Measurements from ENCODE around the gene C1QTNF6. TPM values are rescaled to one million over a fixed set of nuclear protein-coding genes. Genes with fewer than 3 reads are reported as not detected.
A peak's percentile ranks its signal among the peaks of the same experiment; 100 is the strongest.

The C1QTNF6 gene
- total RNA-seq, 1 donor from 2014 or later: 7.8 TPM

DNA sequence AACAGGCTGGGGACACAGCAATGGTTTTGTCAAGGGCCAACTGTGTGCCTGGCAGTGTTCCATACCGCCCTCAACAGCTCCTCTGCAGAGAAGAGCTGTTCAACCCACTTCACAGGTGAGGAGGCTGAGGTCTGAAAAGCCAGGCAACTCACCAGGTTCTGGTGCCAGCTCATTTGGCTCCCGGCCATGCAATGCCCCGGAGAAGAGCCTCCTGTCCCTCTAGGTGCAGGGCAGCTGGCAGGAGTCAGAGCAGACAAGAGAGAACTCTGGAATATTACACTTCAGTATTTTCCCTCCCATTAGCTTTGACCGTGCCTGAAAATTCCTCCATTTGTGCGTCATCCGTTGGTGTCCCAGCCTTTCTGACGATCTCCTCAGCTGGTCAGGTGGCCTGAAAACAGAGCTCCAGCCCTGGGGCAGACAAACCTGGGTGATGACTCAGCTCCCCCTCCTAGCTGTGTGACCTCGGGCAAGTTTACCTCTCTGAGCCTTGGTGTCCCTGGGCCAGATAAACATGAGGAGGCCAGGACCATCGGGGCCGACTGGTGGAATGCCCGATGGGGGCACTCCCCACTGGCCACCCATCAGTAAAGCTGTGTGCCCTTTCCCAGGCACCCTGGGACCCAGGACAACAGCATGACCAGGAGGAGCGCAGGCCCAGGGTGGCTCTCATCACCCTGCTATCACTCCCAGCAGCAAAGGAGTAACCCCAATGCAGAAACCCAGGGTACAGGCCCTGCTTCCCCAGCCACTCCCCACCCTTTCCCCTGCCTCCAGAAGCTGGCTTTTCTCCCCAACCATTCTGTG, 9.6 kb upstream of the C1QTNF6 start:
- intact Hi-C loops (cut with DNase I): loop anchor here (2.0 to 5.0 kb wide), 2 partner anchors 29 to 410 kb away; no protein-coding TSS in a partner anchor
- ATAC-seq (peak; percentile 44), DNase-seq (ENCODE audit: low spot score) (peak; percentile 79)

DNA sequence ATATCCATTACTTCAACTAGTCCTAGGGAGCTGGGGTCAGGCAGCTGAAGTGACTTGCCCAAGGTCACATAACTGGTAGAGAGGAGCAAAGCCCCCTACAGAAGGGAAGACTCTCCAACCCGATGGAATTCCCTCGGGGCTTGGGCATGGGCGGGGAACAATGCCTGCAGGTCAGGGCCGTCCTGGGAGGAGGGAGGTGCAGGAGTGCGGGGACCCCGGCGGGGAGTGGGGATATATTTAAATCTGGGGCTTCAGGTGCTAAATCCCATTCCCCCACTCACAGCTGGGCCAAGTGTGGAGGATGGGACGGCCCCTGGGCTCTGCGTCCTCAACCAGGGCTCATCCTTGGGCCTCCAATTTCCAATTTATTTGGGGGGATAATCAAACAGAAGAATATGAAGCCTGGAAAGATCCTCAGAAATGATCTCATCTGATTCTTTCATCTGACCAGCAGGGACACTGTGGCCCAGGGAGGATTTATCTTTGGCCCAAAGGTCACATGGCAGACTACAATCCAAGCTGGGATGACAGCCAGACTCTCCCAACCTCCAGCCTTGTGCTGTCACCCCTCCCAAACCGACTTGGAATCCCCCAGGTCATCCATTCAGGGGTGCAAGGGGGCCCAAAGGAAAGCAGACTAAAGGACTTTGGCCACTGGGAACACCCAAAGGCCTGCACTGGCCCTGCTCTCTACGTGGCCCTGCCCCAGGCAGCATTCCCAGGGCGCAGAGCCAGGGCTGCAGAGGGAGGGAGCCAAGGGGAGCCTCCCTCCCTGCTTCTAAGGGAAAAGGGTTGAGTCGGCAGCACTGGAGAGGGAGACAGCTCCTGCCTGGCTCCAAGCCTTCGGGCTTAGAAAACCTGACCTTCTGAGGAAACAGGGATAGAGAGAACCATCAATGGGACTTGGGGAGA, 8.7 kb upstream of the C1QTNF6 start:
- DNase-seq (ENCODE audit: low spot score) (peak; percentile 90), ATAC-seq (peak; percentile 71)
- intact Hi-C loops (cut with DNase I): loop anchor here (5.0 kb wide), 1 partner anchor 409 kb away; no protein-coding TSS in a partner anchor

DNA sequence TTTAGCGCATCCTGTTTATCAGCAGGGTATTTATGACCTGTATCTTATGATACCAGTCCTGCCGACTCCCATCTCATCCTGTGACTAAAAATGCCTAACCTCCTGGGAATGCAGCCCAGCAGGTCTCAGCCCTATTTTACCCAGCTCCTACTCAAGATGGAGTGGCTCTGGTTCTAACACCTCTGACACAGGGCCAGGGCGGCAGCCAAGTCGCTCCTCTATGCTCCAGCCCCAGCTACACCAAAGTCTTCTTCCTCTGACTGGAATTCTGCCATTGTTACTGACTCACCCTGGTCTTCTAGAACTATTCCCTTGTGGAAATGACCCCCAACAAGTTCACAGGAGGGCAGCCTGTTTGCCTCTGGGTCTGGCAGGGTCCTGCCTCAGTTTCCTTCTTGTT, 7.9 kb upstream of the C1QTNF6 start:
- DNase-seq (ENCODE audit: low spot score) (peak; percentile 53), ATAC-seq (no peak)
- intact Hi-C loops (cut with DNase I): loop anchor here (5.0 kb wide), 1 partner anchor 409 kb away; no protein-coding TSS in a partner anchor

DNA sequence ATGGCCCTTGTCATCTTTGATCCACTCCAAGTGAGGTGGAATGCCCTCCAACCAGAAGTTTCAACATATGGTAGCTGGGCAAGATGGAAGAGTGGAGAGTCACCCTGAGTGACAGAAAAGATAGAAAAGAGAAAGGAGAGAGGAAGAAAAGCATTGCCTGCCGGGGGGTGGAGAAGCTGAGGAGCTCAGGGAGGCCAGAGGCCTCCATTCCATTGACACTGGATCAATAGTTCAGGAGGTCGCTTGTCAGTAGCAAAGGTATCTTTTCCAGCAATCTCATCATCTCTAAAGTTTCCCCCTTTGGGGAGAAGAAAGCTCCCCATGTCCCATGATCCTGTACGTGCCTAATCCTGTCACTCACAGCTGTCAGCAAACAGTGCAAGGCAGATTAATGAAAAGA, 6.7 kb upstream of the C1QTNF6 start:
- intact Hi-C loops (cut with DNase I): loop anchor here (5.0 kb wide), 1 partner anchor 407 kb away; no protein-coding TSS in a partner anchor
- no peak for ATAC-seq
- peak; percentile 28 for DNase-seq (ENCODE audit: low spot score)

DNA sequence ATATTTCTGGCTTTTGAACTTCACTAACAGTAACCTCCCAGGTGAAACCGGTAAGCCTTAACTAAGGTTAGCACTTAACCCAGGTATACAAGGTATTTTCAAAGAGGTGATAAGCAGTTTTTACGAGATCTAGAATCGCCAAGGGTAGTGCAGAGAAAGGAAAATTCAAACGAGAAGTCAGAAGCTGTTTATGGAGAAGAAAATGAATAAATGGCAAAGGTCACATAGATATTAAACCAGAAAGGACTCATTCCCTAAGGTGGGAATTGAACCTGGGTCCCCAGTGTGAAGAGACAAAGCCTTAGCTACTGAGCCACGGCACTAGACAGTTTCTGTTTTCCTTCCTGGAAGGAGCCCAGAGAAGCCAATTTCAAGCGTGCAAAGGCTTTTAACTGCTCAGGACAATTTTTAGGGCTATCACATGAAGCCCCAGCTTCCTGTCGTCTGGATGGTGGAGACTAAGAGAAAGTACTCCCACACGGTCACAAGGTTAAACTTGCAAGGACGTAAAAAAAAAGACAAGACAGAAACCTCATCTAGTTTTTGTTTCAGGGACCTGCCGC, 5.7 kb upstream of the C1QTNF6 start:
- intact Hi-C loops (cut with DNase I): no loop called here
- no peak for ATAC-seq

DNA sequence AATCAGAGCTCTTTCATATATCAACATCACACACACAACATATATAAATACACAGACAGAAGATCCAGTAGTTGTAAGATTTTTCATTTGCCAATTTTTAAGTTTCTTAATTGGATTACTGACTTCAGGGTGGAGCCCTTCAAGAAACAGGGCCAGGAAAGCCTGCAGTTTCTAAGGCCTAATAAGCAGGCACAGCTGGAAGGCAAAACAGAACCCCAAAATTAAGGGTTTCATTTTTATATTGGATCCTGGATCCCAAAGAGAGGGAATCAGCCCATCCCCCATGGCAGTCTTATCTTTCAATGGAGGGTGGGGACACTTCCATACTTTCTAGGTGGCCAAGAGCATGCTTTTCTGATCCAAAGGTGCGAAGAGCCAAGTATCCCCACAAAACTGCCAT, 4.7 kb upstream of the C1QTNF6 start:
- intact Hi-C loops (cut with DNase I): no loop called here
- no peak for ATAC-seq
- peak; percentile 3 for DNase-seq (ENCODE audit: low spot score)

More for the DNA sequence above, 5.7 kb upstream of the C1QTNF6 start:
- DNase-seq (ENCODE audit: low spot score): peak; percentile 40

DNA sequence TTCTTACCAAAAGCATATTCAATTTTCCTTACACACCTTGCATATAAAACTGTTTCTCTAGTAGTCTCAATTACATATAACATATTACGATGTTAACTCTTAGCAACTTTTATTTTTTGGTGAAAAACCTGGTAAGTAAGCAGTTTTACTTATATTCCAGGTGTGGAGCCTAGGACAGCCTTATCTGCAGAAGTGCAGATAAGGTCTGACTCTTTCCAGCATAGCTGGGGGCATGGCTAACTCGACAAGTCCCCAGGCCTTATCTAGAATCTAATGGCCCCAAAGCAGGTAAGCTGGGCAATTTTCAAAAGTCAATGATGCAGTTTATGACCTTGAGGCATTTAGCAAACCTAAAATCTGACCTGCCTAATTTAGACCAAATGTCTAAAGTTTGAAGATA, 4.2 kb upstream of the C1QTNF6 start:
- DNase-seq (ENCODE audit: low spot score): no peak
- no peak for ATAC-seq
- intact Hi-C loops (cut with DNase I): no loop called here

DNA sequence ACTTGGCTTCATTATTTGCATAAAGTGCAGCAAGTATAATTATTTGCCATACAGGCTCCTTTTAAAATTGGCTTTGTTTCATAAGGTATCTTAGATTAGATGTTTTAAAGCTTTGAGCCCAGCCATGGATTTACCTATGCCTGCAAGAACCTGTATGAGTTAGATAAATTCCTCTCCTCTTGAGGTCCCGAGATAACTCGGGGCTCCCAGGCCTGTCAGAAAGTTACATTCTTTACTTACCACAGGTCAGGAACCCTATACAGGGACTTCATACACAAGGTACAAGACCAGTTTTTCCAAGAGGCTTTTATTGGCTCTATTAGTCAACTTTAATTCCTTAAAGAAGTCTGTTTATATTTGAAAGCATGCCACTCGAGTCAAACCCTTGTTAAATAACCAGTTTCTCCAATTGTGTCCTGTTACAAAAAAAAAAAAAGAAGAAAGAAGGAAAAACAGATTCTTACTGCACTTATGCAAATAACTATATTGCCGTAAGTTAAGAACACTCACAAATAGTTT, 2.3 kb upstream of the C1QTNF6 start:
- ATAC-seq: no peak
- intact Hi-C loops (cut with DNase I): no loop called here
- no peak for DNase-seq (ENCODE audit: low spot score)

DNA sequence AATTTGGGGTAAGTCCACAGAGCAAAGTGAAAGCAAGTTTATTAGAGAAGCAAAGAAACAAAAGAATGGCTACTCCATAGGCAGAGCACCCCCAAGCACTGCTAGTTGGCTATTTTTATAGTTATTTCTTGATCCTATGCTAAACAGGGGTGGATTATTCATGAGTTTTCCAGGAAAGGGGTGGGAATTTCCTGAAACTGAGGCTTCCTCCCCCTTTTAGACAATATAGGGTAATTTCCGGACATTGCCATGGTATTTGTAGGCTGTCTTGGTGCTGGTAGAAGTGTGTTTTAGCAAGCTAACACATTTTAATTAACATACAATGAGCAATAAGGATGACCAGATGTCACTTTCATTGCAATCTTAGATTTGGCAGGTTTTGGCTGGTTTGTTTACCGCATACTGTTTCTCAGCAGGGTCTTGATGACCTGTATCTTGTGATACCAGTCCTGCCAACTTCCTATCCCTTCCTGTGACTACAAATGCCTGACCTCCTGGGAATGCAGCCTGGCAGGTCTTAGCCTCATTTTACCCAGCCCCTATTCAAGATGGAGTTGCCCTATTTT, 937 bp upstream of the C1QTNF6 start:
- intact Hi-C loops (cut with DNase I): no loop called here
- no peak for ATAC-seq

DNA sequence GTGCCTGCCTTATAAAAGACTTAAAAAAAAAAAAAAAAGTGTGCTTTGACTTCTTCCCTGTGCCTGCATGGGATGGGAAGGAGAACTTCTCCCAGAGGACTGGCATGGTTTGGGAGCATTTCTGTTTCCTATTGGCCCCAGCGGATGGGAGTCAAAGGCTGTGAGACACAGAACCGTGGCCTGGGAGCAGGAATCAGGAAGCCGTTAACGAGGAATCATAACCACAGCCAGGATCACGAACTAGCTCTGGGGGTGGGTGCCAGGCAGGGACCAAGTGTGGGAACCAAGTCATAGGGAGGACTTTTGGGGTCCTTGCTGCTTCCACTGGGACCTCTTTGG, 526 bp downstream of the C1QTNF6 start:
- ATAC-seq (peak; percentile 67), DNase-seq (ENCODE audit: low spot score) (no peak)
- intact Hi-C loops (cut with DNase I): no loop called here

More for the DNA sequence above, 937 bp upstream of the C1QTNF6 start:
- DNase-seq (ENCODE audit: low spot score): no peak

DNA sequence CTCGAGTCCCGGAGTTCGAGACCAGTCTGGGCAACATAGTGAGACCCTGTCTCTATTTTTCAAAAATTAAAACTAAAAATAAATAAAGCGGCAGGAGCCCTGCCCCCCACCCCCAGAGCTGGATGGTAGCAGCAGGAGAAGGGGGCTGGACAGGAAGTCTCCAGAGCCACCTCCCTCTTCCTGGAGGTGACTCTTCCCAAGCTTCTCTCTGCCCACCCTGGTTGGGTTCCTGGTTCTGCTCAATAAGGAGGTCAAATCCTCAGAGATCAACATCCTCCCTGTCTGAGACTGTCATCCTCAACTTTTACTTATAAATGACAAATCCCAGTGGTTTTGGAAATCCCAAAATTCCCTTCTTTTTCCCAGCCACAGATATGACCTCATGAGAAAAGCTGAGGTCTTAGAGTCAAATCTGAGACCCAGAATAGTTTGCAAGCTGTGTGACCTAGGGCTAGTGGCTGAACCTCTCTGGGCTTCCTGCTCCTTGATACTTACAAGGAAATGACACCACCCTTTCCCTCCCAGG, 987 bp downstream of the C1QTNF6 start:
- ATAC-seq: no peak
- intact Hi-C loops (cut with DNase I): no loop called here
- DNase-seq (ENCODE audit: low spot score): peak; percentile 53

DNA sequence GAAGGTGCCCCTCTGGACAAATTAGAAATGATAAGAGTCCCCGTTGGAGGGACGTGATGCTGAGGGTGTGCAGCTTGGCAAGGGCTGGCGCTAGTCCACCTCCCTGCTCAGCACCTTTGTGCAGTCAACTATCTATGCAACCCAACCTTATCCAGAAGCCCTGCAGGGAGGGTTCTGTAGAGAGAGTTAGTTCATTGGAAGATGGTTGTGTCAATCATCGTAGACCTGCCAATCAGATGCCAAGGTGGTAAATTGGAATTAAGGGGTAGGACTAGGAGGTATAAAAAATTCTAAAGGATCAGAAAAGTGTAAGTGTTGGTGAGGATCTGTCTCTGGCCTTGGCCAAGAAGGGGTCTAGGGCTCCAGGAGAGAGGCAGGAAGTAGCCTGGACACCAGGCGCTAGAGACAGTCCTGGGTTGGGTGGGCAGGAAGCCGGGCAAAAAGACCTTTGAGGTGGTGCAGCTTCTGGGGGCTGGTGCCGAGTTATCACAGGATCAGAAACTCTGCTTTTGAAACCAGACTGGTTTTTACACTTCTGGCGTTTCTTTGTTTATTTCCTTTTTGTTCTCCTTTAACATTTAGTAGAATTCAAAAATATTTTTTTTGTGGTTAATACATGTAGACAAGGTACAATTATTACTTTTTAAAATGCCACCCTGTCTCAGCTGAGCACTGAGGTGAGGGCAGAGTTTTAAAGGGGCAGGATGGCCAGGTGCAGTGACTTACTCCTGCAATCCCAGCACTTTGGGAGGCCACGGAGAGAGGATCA, 1.6 kb downstream of the C1QTNF6 start:
- intact Hi-C loops (cut with DNase I): no loop called here
- ATAC-seq: peak; percentile 31
- DNase-seq (ENCODE audit: low spot score): peak; percentile 42

DNA sequence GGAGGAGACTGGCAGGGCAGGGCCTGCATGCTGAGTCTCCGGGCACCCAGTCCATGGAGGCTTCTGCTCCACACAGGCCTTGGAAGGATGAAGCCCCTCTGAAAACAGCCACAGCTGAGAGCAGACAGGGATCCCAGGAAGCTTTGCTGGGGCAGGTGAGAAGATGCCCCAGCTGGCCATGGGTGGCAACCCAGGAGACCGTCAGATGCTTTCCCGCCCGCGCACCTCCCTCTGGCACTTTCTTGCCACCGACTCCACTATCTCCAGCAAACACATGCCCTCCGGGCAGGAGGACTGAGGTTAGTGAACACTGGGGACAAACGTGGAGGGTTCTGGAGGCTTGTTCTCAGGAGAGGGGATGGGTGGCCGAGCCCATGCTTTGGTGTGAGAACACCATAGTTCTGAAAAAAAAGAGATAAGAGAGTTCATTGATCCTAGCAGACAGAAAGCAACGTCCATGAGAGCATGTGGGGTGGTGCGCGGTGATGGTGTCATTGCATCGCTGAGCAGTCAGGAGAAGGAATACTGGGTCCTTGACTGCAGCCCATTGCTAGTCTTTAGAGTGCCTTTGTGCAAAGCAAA, 2.3 kb downstream of the C1QTNF6 start:
- intact Hi-C loops (cut with DNase I): no loop called here
- no peak for DNase-seq (ENCODE audit: low spot score)
- ATAC-seq: no peak

DNA sequence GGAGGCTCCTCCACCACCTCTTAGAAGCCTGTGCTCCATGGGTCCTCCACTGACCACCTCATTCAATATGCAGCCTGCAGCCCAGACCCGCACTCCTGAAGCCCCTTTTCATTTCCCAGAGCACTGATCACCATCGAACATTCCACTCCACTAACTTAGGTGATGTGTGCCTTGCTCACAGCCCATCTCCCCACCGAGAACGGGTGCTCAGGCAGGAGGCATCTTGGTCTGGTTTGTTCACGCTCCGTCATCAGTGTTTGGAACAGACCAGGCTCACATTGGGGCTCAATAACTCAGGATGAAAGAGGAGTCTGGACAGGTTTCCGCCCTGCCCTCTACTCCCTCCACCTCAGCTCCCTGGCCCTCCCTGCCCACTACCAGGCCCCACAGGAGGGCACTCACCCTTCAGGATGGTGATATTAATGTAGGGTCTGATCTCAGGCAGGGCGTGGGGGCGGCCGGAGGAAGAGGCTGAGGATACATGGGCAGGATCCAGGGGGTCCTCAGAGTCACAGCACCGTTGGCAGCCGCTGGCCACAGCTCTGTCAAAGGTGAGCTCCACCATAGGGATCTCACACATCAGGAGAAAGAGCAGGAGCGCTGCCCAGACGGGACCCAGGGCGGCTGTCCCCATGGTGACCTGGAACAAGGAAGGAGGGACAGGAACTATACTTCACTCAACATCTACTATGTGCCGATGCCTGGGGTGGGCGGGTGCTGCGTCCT, 3.1 kb downstream of the C1QTNF6 start:
- DNase-seq (ENCODE audit: low spot score): no peak
- ATAC-seq: no peak
- intact Hi-C loops (cut with DNase I): no loop called here

DNA sequence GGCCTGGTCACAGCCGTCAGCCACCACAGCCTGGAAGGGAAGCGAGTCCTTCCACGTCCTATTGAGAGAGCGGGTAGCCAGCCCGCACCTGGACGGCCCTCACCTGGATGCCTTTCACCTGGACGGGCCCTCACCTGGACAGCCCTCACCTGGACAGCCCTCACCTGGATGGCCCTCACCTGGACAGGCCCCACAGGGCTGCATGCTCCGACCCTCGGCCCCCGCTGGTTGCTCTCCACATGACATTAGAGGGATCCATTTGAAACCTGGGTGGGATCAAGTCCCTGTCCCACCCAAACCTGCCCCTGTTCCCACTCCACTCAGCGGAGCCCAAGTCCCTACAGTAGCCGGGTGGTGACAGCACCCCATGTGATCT, 3.7 kb downstream of the C1QTNF6 start:
- no peak for ATAC-seq
- no peak for DNase-seq (ENCODE audit: low spot score)
- intact Hi-C loops (cut with DNase I): no loop called here

DNA sequence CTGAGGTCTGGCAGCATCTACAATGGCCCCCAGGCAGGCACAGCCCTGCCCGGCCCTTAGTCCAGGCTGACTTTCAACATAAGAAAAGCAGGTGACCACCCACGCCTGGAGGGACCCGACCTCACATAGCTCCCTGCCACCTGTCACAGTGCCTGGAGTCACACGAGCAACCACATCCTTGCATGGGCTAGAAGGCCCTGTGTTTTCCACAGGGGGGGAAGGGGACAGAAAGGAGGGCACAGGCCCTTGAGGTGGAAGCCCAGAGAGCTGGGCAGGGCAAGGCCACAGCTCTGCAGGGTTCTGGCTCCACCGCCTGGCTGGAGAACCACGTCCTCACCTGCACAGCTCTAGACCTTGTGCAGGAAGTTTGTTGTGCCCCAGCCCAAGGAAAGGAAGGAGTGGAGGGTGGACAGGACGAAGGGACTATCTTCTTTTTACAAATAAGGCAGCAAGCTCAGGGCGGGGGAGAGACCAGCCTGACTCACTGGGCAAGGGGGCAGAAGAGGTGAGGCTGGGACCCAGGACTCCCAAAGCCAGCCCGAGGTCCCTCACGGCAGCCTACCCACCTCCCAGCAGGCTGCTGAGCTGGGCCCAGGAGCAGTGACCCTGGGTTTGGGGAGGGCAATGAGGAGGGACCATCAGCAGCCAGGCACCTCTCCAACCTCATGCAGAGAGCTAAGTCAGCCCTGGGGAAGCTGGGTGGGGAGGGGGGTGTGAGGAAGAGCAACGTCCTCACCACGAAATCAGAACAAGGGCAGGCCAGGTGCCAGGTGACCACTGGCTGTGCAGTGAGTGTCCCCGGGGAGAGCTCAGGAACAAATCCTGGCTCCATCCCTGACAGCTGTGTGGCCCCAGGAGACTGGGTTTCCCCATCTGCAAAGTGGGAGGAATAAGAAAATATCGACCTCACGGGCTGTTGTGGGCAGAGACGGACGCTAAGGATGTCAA, 4.3 kb downstream of the C1QTNF6 start:
- no peak for DNase-seq (ENCODE audit: low spot score)
- intact Hi-C loops (cut with DNase I): no loop called here
- ATAC-seq: peak; percentile 11

Data from sciatic nerve (tissue), 2 donors.